AG04449 (cell line): ENCODE results near the gene NRM.

Experiments
- CTCF ChIA-PET: fragments of 350-600 bp; formaldehyde crosslinking; extraction: SDS; loops from one replicate; lab custom pipeline; 2021; ENCODE audit warnings: antibody characterized with exemption; lab: Yijun Ruan, JAX
- POLR2A ChIA-PET: fragments of 400-600, 350-600 bp; formaldehyde crosslinking; extraction: SDS; loops from one replicate; lab custom pipeline; 2020; ENCODE audit warnings: antibody characterized with exemption, inconsistent platforms; lab: Yijun Ruan, JAX
- DNase-seq: peaks from one replicate; pipeline ENCODE4 v3.0.0-alpha.2; 2010; ENCODE audit warnings: low read depth, low spot score
- H3K4me3 ChIP-seq: 2 replicates; pipeline ENCODE4 v1.5.1; 2011; ENCODE audit warnings: low read depth, mild to moderate bottlenecking, control low read depth, low read length
- CTCF ChIP-seq: IDR thresholded peaks from one replicate; pipeline ENCODE4 v1.5.1; 2011; ENCODE audit warnings: mild to moderate bottlenecking, moderate library complexity, low read length, control low read depth, inconsistent platforms; ENCODE audit not compliant: insufficient read depth; ENCODE audit errors: missing control alignments

The NRM gene

GRCh38 chr6:30717129-30717844 lies 26.5 kb upstream of the NRM start, which contains the start of gene MDC1:
MDC1 (minus strand) TSS chr6:30717281; CDS start chr6:30715175, 2,106 bp downstream.
- POLR2A ChIA-PET, result interaction anchor here (0.6 to 1.5 kb wide), 16 partner anchors 10 to 369 kb away, joined by 3 to 10 read pairs (median 4); partner anchors contain the start of genes IER3, MRPS18B and PPP1R10
- CTCF ChIA-PET, result interaction anchor here (0.7 to 18.8 kb wide), 5 partner anchors 10 to 162 kb away, joined by 3 to 504 read pairs (median 4); partner anchors contain the start of gene DHX16
- peak within 1 kb of the TSS; percentile 71 for H3K4me3 ChIP-seq
- TF ChIP-seq CTCF, result peak; percentile 31
- peak; percentile 100 for DNase-seq

- DNase-seq, result no peak
- POLR2A ChIA-PET, result interaction anchor here (0.6 to 1.5 kb wide), 16 partner anchors 10 to 370 kb away, joined by 3 to 10 read pairs (median 4); partner anchors contain the start of genes IER3, MRPS18B and PPP1R10
- no peak for TF ChIP-seq CTCF
- CTCF ChIA-PET, result interaction anchor here (1.0 to 18.8 kb wide), 4 partner anchors 25 to 162 kb away, joined by 4 to 504 read pairs (median 6); partner anchors contain the start of gene DHX16
- peak overlapping the region; percentile 71 for H3K4me3 ChIP-seq
Measured at GRCh38 chr6:30716879-30717128, 26.0 kb upstream of the NRM start.

- ChIA-PET POLR2A (no interaction called here), CTCF (no interaction called here)
- no peak for TF ChIP-seq CTCF
- DNase-seq, result no peak
- no peak overlapping the region for H3K4me3 ChIP-seq
Measured at GRCh38 chr6:30714263-30714662, 23.5 kb upstream of the NRM start.

- ChIA-PET POLR2A (no interaction called here), CTCF (interaction anchor here (1.0 to 1.6 kb wide), 2 partner anchors 28 to 34 kb away, joined by 3 to 5 read pairs; no protein-coding TSS in a partner anchor)
- no peak for TF ChIP-seq CTCF
- H3K4me3 ChIP-seq, result no peak overlapping the region
- DNase-seq, result no peak
Measured at GRCh38 chr6:30712441-30712945, 21.7 kb upstream of the NRM start.

GRCh38 chr6:30711758-30712380 lies 21.1 kb upstream of the NRM start:
- ChIA-PET CTCF (interaction anchor here (1.2 to 1.9 kb wide), 4 partner anchors 11 to 375 kb away, joined by 3 to 6 read pairs (median 4); no protein-coding TSS in a partner anchor), POLR2A (interaction anchor here (0.8 kb wide), 1 partner anchor 21 kb away, joined by 3 read pairs; the partner anchor contains the start of gene NRM)
- no peak for DNase-seq
- TF ChIP-seq CTCF, result no peak
- H3K4me3 ChIP-seq, result no peak overlapping the region
